ENCODE data around the gene SPATA25.
"Not testable (repeated sequence)": the region's sequence is repeated elsewhere in the genome, so short reads cannot be mapped to it uniquely, and the experiment has no call there.

The SPATA25 gene

DNA sequence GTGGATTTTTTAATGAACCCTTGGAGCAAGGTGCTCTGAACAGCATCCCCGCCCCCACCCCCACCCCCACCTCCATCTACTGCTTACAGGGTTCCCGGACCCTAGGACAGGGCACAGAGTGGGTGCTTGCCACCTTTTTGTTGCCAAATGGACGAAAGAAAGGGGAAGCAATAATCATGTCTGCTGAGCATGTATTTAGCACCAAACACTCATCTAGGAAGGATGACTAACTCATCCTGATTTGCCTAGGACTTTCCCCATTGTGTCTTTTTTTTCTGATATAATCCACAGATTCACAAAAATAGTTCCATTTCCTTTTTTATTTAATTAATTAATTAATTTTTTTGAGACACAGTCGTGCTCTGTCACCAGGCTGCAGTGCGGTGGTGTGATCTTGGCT, 25.7 kb upstream of the SPATA25 start:
- no peak for DNase-seq

GRCh38 chr20:45912344-45912682, 24.9 kb upstream of the SPATA25 start:
- no peak for DNase-seq

DNA sequence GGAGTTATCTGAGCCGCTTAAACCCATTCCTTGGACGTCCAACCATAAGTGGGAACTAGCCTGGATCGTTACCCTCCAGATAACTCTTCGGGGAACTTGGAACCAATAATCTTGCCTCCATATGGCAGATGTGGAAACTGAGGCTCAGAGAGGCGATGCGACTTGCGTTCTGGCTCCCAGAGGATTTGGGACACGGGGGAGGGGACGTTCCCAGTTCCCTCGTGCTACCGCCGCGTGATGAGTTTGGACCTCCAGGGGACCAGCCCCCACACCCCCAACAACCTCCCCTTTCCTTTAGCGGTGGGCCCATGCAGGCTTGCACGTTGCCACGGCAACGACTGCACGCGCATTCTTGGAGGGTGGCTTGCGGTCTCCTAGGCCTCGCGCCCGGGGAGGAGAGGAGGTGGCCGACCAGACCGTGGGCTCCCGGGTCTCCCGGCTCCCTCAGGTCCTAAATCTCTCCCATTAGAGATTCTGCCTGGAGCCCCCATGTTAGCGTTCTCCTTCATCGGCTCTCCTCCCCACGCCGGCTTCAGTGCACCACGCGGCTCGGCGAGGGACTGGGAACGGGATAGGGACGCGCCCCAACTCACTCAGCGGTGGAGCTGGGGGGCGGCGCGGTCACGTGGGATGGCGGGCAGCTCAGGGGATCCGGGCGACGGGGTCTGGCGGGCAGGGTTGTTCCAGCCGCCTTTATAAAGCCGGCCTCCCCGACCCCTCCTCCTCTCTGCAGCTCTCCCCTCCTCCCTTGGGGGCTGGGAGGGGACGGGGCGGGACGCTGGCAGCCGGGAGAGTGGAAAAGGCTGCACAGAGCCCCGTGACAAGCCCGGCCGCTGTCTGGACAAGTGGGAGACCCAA, 24.3 kb upstream of the SPATA25 start, which contains the start of gene PLTP:
TSS of gene PLTP (minus strand) at position 670 of the 858 bp plus-strand sequence. CDS start 703 bp downstream, outside the sequence.
- DNase-seq, result peak; percentile 12

DNA sequence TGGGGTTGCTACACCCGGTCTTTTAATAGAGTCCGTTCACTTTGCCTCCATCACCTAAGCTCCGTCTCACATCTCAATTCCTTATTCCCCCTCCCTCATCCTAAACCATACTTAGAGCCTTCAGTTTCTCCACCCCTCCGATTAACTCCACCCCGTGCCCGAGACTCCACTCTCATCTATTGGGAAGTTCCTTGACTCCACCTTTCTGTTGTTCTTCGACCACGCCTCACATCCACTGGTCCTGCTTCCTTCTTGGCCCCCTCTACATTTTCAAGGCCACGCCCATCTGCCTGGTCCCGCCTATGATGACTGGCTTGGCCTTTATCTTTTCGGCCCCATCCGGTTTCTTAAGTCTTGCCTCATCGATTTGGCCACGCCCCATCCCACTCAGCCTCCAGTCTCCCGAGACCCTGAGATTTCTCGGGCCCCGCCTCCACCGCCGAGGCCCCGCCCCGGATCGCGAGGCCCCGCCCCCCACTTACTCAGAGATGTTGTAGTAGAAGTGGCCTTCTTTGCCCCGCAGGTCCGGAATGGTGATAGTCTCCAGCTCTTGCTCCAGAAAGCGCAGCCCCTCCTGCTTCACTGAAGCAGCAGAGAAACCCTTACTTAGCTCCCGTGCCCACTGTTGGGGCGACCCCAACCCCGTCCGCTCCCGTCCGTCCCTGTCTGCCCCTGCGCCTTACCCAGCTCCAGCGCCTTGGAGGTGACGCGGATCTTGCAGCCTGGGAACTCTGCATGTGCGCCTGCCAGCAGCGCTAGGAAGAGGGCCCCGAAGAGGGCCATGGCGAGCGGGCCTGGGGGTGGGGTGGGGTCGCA, 23.5 kb upstream of the SPATA25 start:
- DNase-seq, result peak; percentile 97

DNA sequence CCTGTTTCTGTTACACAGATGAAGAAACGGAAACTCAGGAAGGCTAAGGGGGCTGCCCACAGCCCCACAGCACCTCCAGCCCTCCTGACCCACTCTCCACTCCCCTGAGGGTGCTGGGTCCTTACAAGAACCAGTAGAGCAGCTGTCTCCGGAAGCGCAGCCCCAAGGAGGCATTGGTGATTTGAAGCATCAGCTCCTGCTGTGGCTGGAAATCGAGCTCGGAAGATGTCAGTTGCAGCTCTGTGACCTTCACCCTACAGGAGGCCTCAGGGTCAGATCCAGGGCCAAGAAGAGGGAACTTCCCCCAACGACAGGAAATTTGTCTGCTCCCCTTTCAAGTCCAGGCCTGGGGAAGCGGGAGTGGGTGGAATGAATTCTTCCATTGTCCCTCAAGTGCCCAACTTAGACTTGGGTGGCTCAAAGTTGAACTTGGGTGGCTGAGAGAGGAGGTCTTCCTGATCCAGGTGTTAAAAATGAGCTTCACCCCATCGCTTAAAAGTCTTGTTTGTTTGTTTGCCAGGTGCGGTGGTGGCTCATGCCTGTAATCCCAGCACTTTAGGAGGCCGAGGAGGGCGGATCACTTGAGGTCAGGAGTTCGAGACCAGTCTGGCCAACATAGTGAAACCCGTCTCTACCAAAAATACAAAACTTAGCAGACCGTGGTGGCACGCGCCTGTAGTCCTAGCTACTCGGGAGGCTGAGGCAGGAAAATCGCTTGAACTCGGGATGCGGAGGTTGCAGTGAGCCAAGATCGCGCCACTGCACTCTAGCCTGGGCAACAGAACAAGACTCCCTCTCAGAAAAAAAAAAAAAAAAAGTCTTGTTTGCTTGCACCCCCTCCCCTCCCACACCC, 22.6 kb upstream of the SPATA25 start:
- DNase-seq, result no peak

DNA sequence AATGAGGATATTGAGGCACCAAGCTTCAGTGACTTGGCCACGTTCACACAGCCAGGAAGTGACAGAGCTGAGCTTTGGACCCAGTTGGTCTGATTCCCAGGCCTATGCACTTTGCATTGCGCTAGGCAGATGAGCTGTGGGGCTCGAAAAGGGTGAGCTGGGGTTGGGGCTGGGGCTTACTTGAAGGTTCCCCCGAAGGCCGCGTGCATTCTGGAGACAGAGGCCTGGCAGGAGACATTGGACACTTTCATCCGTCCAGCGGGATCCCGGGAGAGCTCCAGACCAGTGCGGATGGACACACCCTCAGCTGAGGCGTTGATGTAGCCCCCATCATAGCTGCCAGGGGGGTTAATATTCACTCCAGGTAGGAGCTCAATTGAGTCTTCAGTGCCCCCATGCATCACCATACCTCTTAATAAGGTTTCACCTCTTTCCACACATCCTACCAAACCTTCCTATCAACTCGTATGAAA, 21.9 kb upstream of the SPATA25 start:
- no peak for DNase-seq

- no peak for DNase-seq
These were observed 20.7 kb upstream of the SPATA25 start for GRCh38 chr20:45908084-45908483.

DNA sequence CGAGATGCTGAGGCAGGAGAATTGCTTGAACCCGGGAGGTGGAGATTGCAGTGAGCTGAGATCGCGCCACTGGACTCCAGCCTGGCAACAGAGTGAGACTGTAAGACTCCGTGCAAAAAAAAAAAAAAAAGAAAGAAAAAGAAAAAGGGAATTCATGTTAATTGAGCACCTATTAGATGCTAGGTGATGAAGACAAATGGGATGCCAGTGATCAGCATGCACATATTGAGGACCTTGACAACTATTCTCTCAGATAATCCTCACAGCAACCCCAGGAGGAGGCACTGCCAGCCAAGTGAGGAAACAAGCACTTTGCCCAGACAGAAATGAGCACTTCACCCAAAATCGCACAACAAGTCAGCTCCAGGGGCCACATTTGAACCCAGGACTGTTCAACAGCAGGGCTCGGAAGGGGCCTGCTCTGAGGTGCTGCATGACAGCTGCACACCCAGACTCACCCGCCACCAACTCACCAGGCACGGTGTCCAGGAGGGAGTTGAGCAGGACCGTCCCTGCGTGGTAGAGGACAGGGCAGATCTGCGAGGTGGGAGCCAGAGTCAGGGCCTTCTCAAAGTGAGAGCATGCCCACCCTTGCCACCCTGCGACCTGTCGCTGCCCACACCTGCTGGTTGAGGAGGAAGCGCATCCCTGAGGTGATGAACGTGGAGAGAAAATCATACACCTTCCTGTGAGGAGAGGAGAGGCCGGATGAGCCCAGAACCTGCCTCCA, 20.0 kb upstream of the SPATA25 start:
- DNase-seq, result no peak

GRCh38 chr20:45905505-45906079, 18.2 kb upstream of the SPATA25 start:
- no peak for DNase-seq

DNA sequence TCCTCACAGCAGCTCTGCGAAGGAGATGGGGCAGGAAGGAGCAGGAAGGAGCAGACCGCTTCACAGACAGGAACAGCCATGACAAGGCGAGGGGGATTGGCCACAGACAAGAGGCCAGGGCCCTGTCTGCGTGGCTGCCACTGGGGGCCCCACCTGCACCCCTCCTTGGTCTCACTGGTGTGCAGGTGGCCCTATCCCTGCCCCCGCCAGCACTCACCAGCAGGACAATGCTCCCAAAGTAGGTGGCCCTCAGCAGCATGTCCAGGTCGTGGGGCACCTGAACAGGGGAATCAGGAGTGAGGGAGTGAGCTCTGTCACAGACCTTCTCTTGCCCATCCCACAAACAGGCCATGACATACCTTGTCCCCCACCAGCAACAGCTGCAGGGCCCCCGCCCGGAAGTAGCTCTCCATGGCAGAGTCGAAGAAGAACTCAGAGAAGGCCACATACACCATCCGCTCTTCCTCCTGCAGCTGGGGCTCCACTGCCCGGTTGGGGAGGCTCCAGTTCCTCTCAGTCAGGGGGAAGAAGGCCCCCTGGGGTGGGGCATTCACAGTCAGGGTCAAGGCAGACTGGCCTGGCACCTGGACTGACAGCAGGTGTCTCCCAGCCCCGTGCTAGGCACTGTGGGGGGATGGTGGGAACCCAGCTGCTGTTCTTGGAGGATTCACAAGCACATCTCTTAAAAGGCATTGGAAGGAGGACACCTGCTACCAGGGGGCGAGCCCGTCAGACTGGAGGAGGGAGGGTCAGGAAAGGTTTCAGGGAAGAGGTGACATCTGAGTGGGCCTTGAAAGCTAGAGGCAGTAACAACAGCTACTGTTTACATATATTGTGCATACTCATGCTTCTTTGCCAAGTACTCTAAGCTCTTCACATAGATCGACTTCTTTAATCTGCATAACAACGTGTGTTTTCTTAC, 17.4 kb upstream of the SPATA25 start:
- DNase-seq, result no peak

GRCh38 chr20:45902199-45902701, 14.8 kb upstream of the SPATA25 start:
- DNase-seq, result no peak

DNA sequence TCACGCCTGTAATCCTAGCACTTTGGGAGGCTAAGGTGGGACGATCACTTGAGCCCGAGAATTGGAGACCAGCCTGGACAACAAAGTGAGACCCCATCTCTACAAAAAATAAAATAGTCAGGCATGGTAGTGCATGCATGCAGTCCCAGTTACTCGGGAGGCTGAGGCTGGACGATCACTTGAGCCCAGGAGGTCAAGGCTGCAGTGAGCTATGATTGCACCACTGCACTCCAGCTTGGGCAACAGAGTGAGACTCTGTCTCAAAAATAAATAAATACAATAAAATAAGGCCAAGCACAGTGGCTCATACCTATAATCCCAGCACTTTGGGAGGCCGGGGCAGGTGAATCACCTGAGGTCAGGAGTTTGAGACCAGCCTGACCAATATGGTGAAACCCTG, 13.9 kb upstream of the SPATA25 start:
- DNase-seq, result not testable (repeated sequence)

- no peak for DNase-seq
These were observed 11.8 kb upstream of the SPATA25 start for GRCh38 chr20:45899046-45899835.

GRCh38 chr20:45898285-45898684, 10.9 kb upstream of the SPATA25 start:
- no peak for DNase-seq

DNA sequence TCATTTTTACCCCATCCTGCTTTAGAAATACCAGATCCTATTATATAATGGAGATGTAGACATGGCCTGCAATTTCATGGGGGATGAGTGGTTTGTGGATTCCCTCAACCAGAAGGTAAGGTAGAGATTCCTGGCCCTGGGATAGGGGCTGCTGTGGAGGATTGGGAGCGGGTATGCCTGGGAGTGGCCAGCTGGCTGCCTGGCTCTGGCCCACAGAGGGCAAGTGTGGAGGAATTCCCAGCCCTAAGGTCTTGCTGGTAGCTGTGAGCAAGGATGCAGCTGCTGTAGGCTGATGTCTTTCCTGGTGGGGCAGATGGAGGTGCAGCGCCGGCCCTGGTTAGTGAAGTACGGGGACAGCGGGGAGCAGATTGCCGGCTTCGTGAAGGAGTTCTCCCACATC, 10.3 kb upstream of the SPATA25 start:
- DNase-seq, result no peak

- no peak for DNase-seq
These were observed 9.9 kb upstream of the SPATA25 start for GRCh38 chr20:45897289-45897688.

- DNase-seq, result no peak
These were observed 9.3 kb upstream of the SPATA25 start for GRCh38 chr20:45896641-45897161.

GRCh38 chr20:45894797-45895196, 7.4 kb upstream of the SPATA25 start:
- DNase-seq, result no peak

GRCh38 chr20:45893831-45894230, 6.4 kb upstream of the SPATA25 start:
- DNase-seq, result no peak
